Vagina (tissue), 2 donors: Measurements from ENCODE around the gene VDR. TPM values are rescaled to one million over a fixed set of nuclear protein-coding genes. Genes with fewer than 3 reads are reported as not detected.

Source experiments
- DNase-seq, 2 donors: peaks; one replicate each; pipeline ENCODE4 v3.0.0-alpha.2; 2017; ENCODE audit errors: extremely low spot score in 2 of 2
- H3K27ac ChIP-seq: fragments of 200-600 bp; sonication (generic); one replicate; pipeline ENCODE4 v1.5.1; 2019
- H3K27me3 ChIP-seq: fragments of 200-600 bp; sonication (generic); one replicate; pipeline ENCODE4 v1.5.1; 2019
- H3K36me3 ChIP-seq, 2 donors: fragments of 200-600 bp; sonication (generic); one replicate each; pipeline ENCODE4 v1.5.1; 2017 to 2019
- H3K4me1 ChIP-seq: fragments of 200-600 bp; sonication (generic); one replicate; pipeline ENCODE4 v1.5.1; 2019
- H3K4me3 ChIP-seq, 2 donors: fragments of 200-600 bp; sonication (generic); 1 replicate in 1 of 2; 2 replicates in 1 of 2; pipeline ENCODE4 v1.5.1; 2016 to 2019
- H3K9me3 ChIP-seq: fragments of 200-600 bp; sonication (generic); one replicate; pipeline ENCODE4 v1.5.1; 2019
- CTCF ChIP-seq, 3 experiments: fragments of 450-650 bp in 2 of 3; fragments of 200-600 bp in 1 of 3; sonication (generic) in 1 of 3; IDR thresholded peaks; one replicate each; pipeline ENCODE4 v1.5.1; 2017 to 2019; ENCODE audit warnings: antibody characterized with exemption in 3 of 3, mild to moderate bottlenecking in 2 of 3, moderate library complexity in 2 of 3
- POLR2A ChIP-seq, 2 donors: fragments of 450-650 bp; IDR thresholded peaks; one replicate each; pipeline ENCODE4 v1.6.1; 2017; ENCODE audit warnings: antibody characterized with exemption in 2 of 2, mild to moderate bottlenecking in 2 of 2, moderate library complexity in 2 of 2
- POLR2AphosphoS5 ChIP-seq, 2 donors: sonication (generic); formaldehyde crosslinking; IDR thresholded peaks; one replicate each; pipeline ENCODE4 v1.9.0; 2017; ENCODE audit warnings: antibody characterized with exemption in 2 of 2, mild to moderate bottlenecking in 2 of 2, low read depth in 1 of 2; ENCODE audit not compliant: insufficient read depth in 1 of 2
- intact Hi-C: fragments of 100-400 bp; cut with DNase I; formaldehyde crosslinking; loops from one replicate; pipeline ENCODE4 v1.15.1; 2023
- total RNA-seq: library from RNA; depleted of rRNA; stranded (reverse); fragments of >200 nt; gene quantifications from one replicate; pipeline ENCODE4 v1.2.3, GENCODE V29; 2016

VDR gene
- total RNA-seq, 1 donor from 2014 or later, result 23.6 TPM

- Histone ChIP-seq H3K4me3 (no peak overlapping the region), H3K27ac (no peak overlapping the region), H3K36me3 (no peaks in the 10 kb centered on the region), H3K27me3 (no peaks in the 10 kb centered on the region), H3K4me1 (peaks cover 11% of the 10 kb centered on the region), H3K9me3 (no peaks in the 10 kb centered on the region)
- DNase-seq, result no peak
- intact Hi-C loops, result loop anchor here (5.0 to 10.0 kb wide), 2 partner anchors 37 to 125 kb away; no protein-coding TSS in a partner anchor
- no peak for TF ChIP-seq CTCF (IDR thresholded peaks at IDR 0.05)
- TF ChIP-seq POLR2A (IDR thresholded peaks at IDR 0.05), result no peak
Measured at GRCh38 chr12:47839214-47839876, 65.4 kb downstream of the VDR start.

- no peaks in the 10 kb centered on the region for H3K9me3 ChIP-seq
- no peaks in the 10 kb centered on the region for H3K36me3 ChIP-seq
- no peak overlapping the region for H3K27ac ChIP-seq
- no peak overlapping the region for H3K4me3 ChIP-seq
- no peaks in the 10 kb centered on the region for H3K27me3 ChIP-seq
- peaks cover 8% of the 10 kb centered on the region for H3K4me1 ChIP-seq
- intact Hi-C loops, result loop anchor here (5.0 to 10.0 kb wide), 2 partner anchors 36 to 124 kb away; no protein-coding TSS in a partner anchor
- TF ChIP-seq CTCF (IDR thresholded peaks at IDR 0.05) (peak in 2 of 3 experiments; percentile 32 to 61), POLR2A (IDR thresholded peaks at IDR 0.05) (no peak)
- no peak for DNase-seq
Measured at GRCh38 chr12:47838286-47838931, 66.4 kb downstream of the VDR start.

- Histone ChIP-seq H3K9me3 (no peaks in the 10 kb centered on the region), H3K27ac (no peak overlapping the region), H3K36me3 (no peaks in the 10 kb centered on the region), H3K4me3 (no peak overlapping the region), H3K4me1 (peaks cover 8% of the 10 kb centered on the region), H3K27me3 (no peaks in the 10 kb centered on the region)
- intact Hi-C loops, result loop anchor here (2.0 to 10.0 kb wide), 3 partner anchors 35 to 123 kb away; no protein-coding TSS in a partner anchor
- peak; percentile 85 to 97 (median 95) for TF ChIP-seq CTCF (IDR thresholded peaks at IDR 0.05)
- no peak for TF ChIP-seq POLR2A (IDR thresholded peaks at IDR 0.05)
- TF ChIP-seq POLR2AphosphoS5 (IDR thresholded peaks at IDR 0.05; ENCODE audit: insufficient read depth in 1 of 2, low read depth in 1 of 2), result peak in 1 of 2 donors; percentile 44
- no peak for DNase-seq
Measured at GRCh38 chr12:47837190-47838171, 67.3 kb downstream of the VDR start.

- no peak overlapping the region for H3K4me3 ChIP-seq
- DNase-seq, result no peak
- peaks cover 8% of the 10 kb centered on the region for H3K4me1 ChIP-seq
- H3K27ac ChIP-seq, result no peak overlapping the region
- H3K27me3 ChIP-seq, result no peaks in the 10 kb centered on the region
- TF ChIP-seq POLR2AphosphoS5 (IDR thresholded peaks at IDR 0.05; ENCODE audit: insufficient read depth in 1 of 2, low read depth in 1 of 2) (no peak), CTCF (IDR thresholded peaks at IDR 0.05) (no peak), POLR2A (IDR thresholded peaks at IDR 0.05) (no peak)
- no peaks in the 10 kb centered on the region for H3K36me3 ChIP-seq
- intact Hi-C loops, result loop anchor here (2.0 to 10.0 kb wide), 3 partner anchors 33 to 121 kb away; no protein-coding TSS in a partner anchor
- no peaks in the 10 kb centered on the region for H3K9me3 ChIP-seq
Measured at GRCh38 chr12:47835831-47836155, 69.0 kb downstream of the VDR start.
